HG03575 (cell line): ENCODE measurements around the gene PLOD3.

Experiments used
- ATAC-seq: cut with Tn5 transposase; IDR thresholded peaks from one replicate; pipeline ENCODE4 v1.9.1; 2021; ENCODE audit not compliant: unreplicated experiment, insufficient number of reproducible peaks, low FRiP score; ENCODE audit errors: extremely low read depth

Gene PLOD3

GRCh38 chr7:101240226-101241014 is 23.0 kb upstream of the PLOD3 start:
- no peak for ATAC-seq

DNA sequence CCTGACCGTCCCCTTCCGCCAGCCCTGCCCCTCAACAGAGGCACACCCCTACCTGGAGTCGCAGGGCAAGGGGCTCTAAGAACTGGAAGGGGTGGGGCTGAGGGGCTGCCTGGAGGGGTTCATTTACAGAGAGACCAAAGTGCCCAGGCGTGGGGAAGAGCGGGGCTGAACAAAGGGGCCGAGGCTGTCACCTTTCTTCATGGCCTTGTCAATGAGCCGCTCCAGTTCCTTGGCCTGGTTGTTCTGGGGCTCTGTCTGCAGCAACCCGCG is 22.5 kb upstream of the PLOD3 start:
- no peak for ATAC-seq

- ATAC-seq: no peak
These were observed 22.0 kb upstream of the PLOD3 start for GRCh38 chr7:101239191-101239950.

GRCh38 chr7:101238226-101239182 is 21.1 kb upstream of the PLOD3 start:
- ATAC-seq: no peak

- no peak for ATAC-seq
These were observed 20.1 kb upstream of the PLOD3 start, which contains the start of gene CLDN15 for GRCh38 chr7:101237206-101238067. CLDN15 (minus strand) TSS chr7:101237802; CDS start chr7:101237581, 221 bp downstream.

- no peak for ATAC-seq
These were observed 19.0 kb upstream of the PLOD3 start for GRCh38 chr7:101236292-101236835.

GRCh38 chr7:101235522-101235921 is 18.1 kb upstream of the PLOD3 start:
- no peak for ATAC-seq

- no peak for ATAC-seq
These were observed 17.7 kb upstream of the PLOD3 start for GRCh38 chr7:101235050-101235449.

- no peak for ATAC-seq
These were observed 17.3 kb upstream of the PLOD3 start for GRCh38 chr7:101234636-101235035.

DNA sequence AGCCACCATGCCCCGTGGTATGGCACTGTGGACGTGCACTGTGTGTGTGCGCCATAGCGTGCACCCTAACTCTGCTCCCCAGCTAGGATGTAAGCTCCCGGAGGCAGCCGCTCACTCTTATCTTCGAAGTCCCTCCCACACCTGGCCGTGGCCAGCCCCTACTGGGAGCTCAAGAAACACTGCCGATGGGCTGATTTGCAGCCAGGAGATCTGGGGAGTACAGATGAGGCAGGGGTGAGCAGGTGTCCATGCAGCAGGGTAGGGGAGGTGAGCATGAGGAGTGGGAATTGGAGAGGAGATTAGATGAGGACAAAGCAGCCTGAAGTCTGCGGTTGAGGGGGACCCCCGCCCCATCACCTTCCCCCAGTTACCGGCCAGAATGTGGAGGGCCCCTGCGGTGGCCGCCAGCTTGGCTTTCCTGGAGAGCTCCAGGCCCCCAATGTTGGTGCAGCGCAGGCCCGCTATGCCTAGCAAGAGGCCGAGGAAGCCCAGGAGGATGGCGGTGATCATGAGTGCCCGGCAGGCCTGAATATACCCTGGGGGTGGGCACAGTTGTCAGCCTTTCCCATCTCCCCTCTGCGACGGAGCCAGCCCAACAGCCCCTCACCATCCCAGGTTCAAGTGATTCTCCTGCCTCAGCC is 16.6 kb upstream of the PLOD3 start:
- ATAC-seq: no peak

- no peak for ATAC-seq
These were observed 14.9 kb upstream of the PLOD3 start for GRCh38 chr7:101232141-101232850.

DNA sequence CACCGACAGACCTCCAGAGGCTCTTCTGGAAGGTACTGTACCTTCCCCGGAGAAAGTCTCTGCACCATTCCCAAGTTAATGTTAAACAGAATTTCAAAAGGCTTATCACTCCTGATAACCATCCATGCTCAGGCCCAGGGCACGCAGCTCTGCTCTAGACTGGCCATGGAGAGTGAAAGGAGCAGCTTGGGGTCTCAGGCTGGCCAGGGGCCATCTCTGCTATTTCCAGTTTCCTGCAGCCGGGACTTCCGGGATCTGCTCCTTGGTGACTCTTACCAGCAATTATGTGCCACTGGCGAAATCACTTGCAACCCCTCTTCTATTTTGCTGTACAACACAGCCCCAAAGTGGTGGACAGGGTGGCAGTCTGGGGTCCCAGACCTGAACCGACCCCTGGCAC is 14.3 kb upstream of the PLOD3 start:
- ATAC-seq: no peak

GRCh38 chr7:101226721-101227120 is 9.3 kb upstream of the PLOD3 start:
- ATAC-seq: no peak

DNA sequence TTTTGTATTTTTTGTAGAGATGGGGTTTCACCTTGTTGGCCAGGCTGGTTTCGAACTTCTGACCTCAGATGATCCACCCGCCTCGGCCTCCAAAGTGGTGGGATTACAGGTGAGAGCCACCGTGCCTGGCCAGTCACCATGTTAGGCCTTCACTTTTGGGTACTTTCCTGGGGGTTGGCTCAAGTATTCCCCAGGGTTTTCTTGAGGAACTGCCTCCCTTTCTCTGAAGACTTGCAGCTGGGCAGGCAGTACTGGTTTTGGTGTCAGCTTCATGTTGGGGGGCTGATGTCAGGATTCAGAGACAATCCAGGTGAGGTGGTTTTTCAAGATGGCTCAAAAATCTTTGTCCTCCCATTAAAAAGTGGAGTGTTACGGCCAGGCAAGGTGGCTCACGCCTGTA is 8.3 kb upstream of the PLOD3 start:
- ATAC-seq: no peak

DNA sequence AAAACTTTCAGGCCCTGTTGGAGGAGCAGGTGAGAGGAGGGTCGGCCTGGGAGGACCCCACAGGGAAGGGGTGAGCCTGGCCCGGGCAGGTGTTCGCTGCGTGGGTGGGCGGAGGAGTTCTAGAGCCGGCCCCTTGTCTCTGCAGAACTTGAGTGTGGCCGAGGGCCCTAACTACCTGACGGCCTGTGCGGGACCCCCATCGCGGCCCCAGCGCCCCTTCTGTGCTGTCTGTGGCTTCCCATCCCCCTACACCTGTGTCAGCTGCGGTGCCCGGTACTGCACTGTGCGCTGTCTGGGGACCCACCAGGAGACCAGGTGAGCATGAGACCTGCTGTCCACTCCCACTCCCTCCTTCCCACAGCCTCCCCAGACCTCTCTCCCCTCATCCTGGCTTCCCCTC is 6.1 kb upstream of the PLOD3 start:
- no peak for ATAC-seq

- no peak for ATAC-seq
These were observed 5.0 kb upstream of the PLOD3 start for GRCh38 chr7:101222275-101222830.

DNA sequence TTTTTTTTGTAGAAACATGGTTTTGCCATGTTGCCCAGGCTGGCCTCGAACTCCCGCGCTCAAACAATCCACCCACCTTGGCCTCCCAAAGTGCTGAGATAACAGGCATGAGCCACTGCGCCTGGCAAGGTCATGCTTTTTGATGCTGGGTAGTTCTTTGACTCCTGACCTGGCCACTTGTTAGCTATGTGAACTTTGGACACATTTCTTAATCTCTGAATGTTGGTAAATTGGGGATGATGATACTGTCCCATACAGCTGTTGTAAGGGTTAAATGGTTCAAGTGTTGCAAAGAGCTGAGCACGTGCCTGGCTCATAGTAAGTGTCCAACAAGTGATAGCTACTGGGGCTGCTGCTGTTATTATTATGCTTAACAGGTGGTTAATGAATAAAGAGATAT is 2.9 kb upstream of the PLOD3 start:
- ATAC-seq: no peak
